ENCODE results near the gene PRKCE. TPM values are rescaled to one million over a fixed set of nuclear protein-coding genes. Genes with fewer than 3 reads are reported as not detected.

PRKCE gene
- total RNA-seq, 1 donor from 2014 or later: 12.0 TPM

- Mint-ChIP-seq H3K27ac (ENCODE audit: unreplicated experiment) (no peak overlapping the region), H3K36me3 (ENCODE audit: low read depth) (no peaks in the 10 kb centered on the region), H3K4me3 (ENCODE audit: unreplicated experiment) (no peak overlapping the region), H3K9me3 (ENCODE audit: low read depth) (no peaks in the 10 kb centered on the region), H3K27me3 (ENCODE audit: low read depth) (no peaks in the 10 kb centered on the region), H3K4me1 (ENCODE audit: low read depth) (peaks cover 45% of the 10 kb centered on the region)
- DNase-seq (ENCODE audit: low spot score): no peak
- no peak for TF ChIP-seq CTCF (IDR thresholded peaks at IDR 0.05)
Measured at GRCh38 chr2:45941531-45942236, 290.2 kb downstream of the PRKCE start.

DNA sequence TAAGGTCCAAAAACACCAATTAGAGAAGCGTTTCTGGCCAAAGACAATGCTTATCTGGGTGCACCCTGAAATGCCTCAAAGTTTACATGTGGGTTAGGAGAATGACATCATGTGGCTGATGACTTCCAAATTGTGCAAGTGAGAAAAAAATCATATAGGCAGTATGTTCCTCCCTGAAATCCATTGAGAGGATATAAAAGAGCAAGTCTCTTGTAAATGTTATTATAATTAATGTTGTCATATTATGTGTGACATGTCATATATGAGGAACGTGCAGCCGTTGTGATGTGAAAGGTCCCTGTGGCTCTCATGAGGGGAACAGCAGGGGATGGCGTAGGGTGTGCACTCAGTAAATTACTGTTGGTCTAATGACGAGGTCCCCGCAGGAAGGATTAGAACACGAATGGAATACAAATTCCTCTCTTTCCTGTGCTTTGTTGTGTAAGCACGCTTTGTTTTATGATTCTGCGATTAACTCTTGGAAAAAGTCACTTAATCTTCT lies 290.8 kb downstream of the PRKCE start:
- TF ChIP-seq CTCF (IDR thresholded peaks at IDR 0.05): no peak
- Mint-ChIP-seq H3K4me3 (ENCODE audit: unreplicated experiment) (no peak overlapping the region), H3K27me3 (ENCODE audit: low read depth) (no peaks in the 10 kb centered on the region), H3K4me1 (ENCODE audit: low read depth) (peaks cover 44% of the 10 kb centered on the region), H3K9me3 (ENCODE audit: low read depth) (no peaks in the 10 kb centered on the region), H3K27ac (ENCODE audit: unreplicated experiment) (no peak overlapping the region), H3K36me3 (ENCODE audit: low read depth) (no peaks in the 10 kb centered on the region)
- no peak for DNase-seq (ENCODE audit: low spot score)

DNA sequence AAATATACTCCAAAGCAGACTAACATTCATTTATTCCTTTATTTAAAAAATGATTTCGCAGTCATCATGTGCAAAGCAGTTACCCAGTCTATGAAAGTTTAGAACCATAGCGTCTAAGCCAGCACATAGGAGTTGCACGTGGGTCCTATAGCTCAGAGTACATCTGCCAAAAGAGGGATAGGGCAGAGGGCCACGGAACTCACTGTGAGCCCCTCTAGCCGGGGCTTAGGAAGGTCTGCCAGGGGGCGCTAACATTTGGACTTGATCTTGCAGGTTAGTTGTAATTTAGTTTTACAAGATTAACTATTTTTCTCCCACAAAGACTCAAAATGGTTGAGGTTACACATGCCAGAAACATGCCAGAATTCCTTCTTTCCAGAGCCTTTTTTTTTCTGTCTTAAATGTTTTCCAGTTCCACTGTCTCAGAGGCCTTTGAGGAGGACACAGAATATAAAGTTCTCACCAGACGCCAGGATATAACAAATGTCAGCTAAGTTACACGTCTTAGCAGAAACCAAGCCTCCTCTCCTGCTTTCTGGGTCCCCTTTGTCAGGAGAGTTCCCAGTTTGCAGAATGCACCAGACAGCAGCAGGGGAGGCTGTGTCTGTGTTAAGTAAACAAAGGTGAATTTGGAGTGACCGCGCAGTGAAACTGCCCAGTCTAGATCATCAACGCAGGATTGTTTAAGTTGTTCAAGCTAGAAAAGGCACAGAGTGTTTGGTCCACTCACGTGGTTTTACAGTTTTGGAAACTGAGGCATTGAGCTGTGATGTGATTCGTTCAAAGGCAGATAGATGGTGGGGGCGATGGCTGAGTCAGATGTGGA lies 292.0 kb downstream of the PRKCE start:
- Mint-ChIP-seq H3K4me1 (ENCODE audit: low read depth) (peaks cover 36% of the 10 kb centered on the region), H3K27me3 (ENCODE audit: low read depth) (no peaks in the 10 kb centered on the region), H3K27ac (ENCODE audit: unreplicated experiment) (peak overlapping the region; percentile 29), H3K4me3 (ENCODE audit: unreplicated experiment) (no peak overlapping the region), H3K36me3 (ENCODE audit: low read depth) (no peaks in the 10 kb centered on the region), H3K9me3 (ENCODE audit: low read depth) (no peaks in the 10 kb centered on the region)
- peak; percentile 28 for TF ChIP-seq CTCF (IDR thresholded peaks at IDR 0.05)
- no peak for DNase-seq (ENCODE audit: low spot score)

- Mint-ChIP-seq H3K27ac (ENCODE audit: unreplicated experiment) (peak overlapping the region; percentile 84), H3K36me3 (ENCODE audit: low read depth) (no peaks in the 10 kb centered on the region), H3K27me3 (ENCODE audit: low read depth) (no peaks in the 10 kb centered on the region), H3K4me3 (ENCODE audit: unreplicated experiment) (peak overlapping the region; percentile 35), H3K9me3 (ENCODE audit: low read depth) (no peaks in the 10 kb centered on the region), H3K4me1 (ENCODE audit: low read depth) (peaks cover 29% of the 10 kb centered on the region)
- no peak for DNase-seq (ENCODE audit: low spot score)
- no peak for TF ChIP-seq CTCF (IDR thresholded peaks at IDR 0.05)
Measured at GRCh38 chr2:45944074-45944473, 292.6 kb downstream of the PRKCE start.

GRCh38 chr2:45945302-45945717 lies 293.8 kb downstream of the PRKCE start:
- H3K9me3 Mint-ChIP-seq (ENCODE audit: low read depth): no peaks in the 10 kb centered on the region
- no peak for DNase-seq (ENCODE audit: low spot score)
- no peak overlapping the region for H3K4me3 Mint-ChIP-seq (ENCODE audit: unreplicated experiment)
- TF ChIP-seq CTCF (IDR thresholded peaks at IDR 0.05): no peak
- no peaks in the 10 kb centered on the region for H3K36me3 Mint-ChIP-seq (ENCODE audit: low read depth)
- H3K27me3 Mint-ChIP-seq (ENCODE audit: low read depth): no peaks in the 10 kb centered on the region
- peaks cover 21% of the 10 kb centered on the region for H3K4me1 Mint-ChIP-seq (ENCODE audit: low read depth)
- no peak overlapping the region for H3K27ac Mint-ChIP-seq (ENCODE audit: unreplicated experiment)
